ENCODE measurements around the gene PIGL.

PIGL gene

GRCh38 chr17:16285646-16286008, 68.6 kb downstream of the PIGL start:
- TF ChIP-seq, protein P1, sequence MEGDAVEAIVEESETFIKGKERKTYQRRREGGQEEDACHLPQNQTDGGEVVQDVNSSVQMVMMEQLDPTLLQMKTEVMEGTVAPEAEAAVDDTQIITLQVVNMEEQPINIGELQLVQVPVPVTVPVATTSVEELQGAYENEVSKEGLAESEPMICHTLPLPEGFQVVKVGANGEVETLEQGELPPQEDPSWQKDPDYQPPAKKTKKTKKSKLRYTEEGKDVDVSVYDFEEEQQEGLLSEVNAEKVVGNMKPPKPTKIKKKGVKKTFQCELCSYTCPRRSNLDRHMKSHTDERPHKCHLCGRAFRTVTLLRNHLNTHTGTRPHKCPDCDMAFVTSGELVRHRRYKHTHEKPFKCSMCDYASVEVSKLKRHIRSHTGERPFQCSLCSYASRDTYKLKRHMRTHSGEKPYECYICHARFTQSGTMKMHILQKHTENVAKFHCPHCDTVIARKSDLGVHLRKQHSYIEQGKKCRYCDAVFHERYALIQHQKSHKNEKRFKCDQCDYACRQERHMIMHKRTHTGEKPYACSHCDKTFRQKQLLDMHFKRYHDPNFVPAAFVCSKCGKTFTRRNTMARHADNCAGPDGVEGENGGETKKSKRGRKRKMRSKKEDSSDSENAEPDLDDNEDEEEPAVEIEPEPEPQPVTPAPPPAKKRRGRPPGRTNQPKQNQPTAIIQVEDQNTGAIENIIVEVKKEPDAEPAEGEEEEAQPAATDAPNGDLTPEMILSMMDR (conservative IDR thresholded peaks at IDR 0.05; ENCODE audit: control insufficient read depth, insufficient read depth, low read depth, low read length): peak; percentile 47
- H3K4me3 ChIP-seq (ENCODE audit: control insufficient read depth, low read depth, low read length): peak overlapping the region; percentile 52
- no peak for DNase-seq (ENCODE audit: low read depth)

- TF ChIP-seq, protein P1 (conservative IDR thresholded peaks at IDR 0.05; ENCODE audit: control insufficient read depth, insufficient read depth, low read depth, low read length): no peak
- peak; percentile 99 for DNase-seq (ENCODE audit: low read depth)
- H3K4me3 ChIP-seq (ENCODE audit: control insufficient read depth, low read depth, low read length): peak overlapping the region; percentile 52
These were observed 69.3 kb downstream of the PIGL start for GRCh38 chr17:16286009-16286946.

DNA sequence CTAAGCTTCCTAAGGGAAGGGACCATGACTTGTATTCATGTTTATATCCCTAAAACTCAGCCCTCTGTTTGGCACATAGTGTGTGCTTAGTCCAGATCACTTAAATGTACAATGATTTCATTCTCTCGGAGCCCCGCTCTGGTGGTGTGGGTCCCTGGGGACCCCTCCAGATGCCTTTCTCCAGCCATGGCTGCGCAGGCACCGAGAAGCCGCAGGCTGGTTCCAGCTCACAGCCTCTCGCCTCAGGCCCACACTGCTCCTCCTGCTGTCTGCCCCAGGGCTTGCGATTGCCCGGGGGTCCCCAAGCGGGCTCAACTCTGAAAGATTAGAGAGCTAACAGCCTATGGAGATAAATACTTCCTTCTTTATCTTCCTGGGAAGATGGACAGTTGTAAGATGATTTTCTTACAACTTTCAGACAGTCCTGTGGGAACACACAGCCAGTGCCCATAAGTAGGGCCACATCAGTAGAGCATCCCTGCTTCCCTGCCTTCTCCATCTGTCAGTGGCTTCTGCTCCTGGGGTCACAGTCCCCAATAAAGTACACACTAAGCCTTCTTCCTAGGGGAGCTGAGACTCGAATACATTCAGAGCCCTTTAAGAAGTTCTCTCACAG, 70.0 kb downstream of the PIGL start:
- peak; percentile 77 for DNase-seq (ENCODE audit: low read depth)
- TF ChIP-seq, protein P1 (conservative IDR thresholded peaks at IDR 0.05; ENCODE audit: control insufficient read depth, insufficient read depth, low read depth, low read length): peak; percentile 38
- no peak overlapping the region for H3K4me3 ChIP-seq (ENCODE audit: control insufficient read depth, low read depth, low read length)

GRCh38 chr17:16287563-16288027, 70.6 kb downstream of the PIGL start:
- H3K4me3 ChIP-seq (ENCODE audit: control insufficient read depth, low read depth, low read length): no peak overlapping the region
- DNase-seq (ENCODE audit: low read depth): peak; percentile 62

DNA sequence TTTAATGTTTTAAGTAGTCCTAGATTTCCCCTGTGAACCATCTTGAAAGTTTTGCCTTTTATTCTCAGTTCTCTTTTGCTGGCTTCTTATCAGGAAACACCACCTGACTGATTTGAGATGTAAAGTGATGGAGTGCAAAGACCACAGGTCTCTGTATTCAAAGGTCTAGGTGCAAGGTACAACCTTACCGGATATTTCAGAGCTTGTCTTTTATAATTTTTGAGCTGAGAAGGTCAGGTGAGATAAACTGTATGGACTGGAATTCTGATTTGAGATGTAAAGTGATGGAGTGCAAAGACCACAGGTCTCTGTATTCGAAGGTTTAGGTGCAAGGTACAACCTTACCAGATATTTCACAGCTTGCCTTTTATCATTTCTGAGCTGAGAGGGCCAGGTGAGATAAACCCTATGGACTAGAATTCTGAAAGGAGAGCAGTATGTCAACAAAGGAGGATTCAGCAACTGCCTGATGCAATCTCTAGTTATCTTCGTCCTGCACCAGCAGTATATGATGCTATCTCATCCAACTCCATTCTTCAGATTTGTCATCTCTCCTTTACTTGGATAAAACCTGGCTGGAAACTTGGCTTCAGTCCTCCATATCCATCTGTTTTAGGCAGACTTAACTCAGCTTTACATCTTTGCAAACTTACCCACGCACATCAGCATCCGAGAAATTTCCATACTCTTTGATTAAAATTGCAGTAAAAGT, 72.0 kb downstream of the PIGL start:
- TF ChIP-seq, protein P1 (conservative IDR thresholded peaks at IDR 0.05; ENCODE audit: control insufficient read depth, insufficient read depth, low read depth, low read length): no peak
- no peak for DNase-seq (ENCODE audit: low read depth)
- H3K4me3 ChIP-seq (ENCODE audit: control insufficient read depth, low read depth, low read length): no peak overlapping the region

More at GRCh38 chr17:16287563-16288027, 70.6 kb downstream of the PIGL start:
- TF ChIP-seq, protein P1 (conservative IDR thresholded peaks at IDR 0.05; ENCODE audit: control insufficient read depth, insufficient read depth, low read depth, low read length): no peak

- TF ChIP-seq, protein P1 (conservative IDR thresholded peaks at IDR 0.05; ENCODE audit: control insufficient read depth, insufficient read depth, low read depth, low read length): no peak
- H3K4me3 ChIP-seq (ENCODE audit: control insufficient read depth, low read depth, low read length): no peak overlapping the region
- no peak for DNase-seq (ENCODE audit: low read depth)
These were observed 76.9 kb downstream of the PIGL start for GRCh38 chr17:16293931-16294330.

Measured in fibroblast of mammary gland (primary cell).